Stimulated activated CD4-positive, alpha-beta T cell treated with anti-CD3 and anti-CD28 coated beads, Interleukin-1b, Interleukin-23, amount 100 ng/mL, for 1 hour (primary cell): ENCODE results near the gene TSPAN15.

ENCODE experiments used
- DNase-seq, 2 donors: peaks; one replicate each; pipeline ENCODE4 v3.0.0-alpha.2; 2020; ENCODE audit warnings: low read depth in 2 of 2

TSPAN15 gene

GRCh38 chr10:69417542-69417941, 33.7 kb upstream of the TSPAN15 start:
- no peak for DNase-seq

GRCh38 chr10:69418052-69418752, 33.1 kb upstream of the TSPAN15 start:
- no peak for DNase-seq

GRCh38 chr10:69419096-69419743, 32.0 kb upstream of the TSPAN15 start:
- DNase-seq = no peak

- DNase-seq = no peak
These were observed 31.5 kb upstream of the TSPAN15 start for GRCh38 chr10:69419744-69420126.

- DNase-seq = no peak
These were observed 29.5 kb upstream of the TSPAN15 start for GRCh38 chr10:69421611-69422308.

GRCh38 chr10:69422676-69423075, 28.6 kb upstream of the TSPAN15 start:
- no peak for DNase-seq

GRCh38 chr10:69425041-69425440, 26.2 kb upstream of the TSPAN15 start:
- DNase-seq = no peak

- DNase-seq = no peak
These were observed 25.6 kb upstream of the TSPAN15 start for GRCh38 chr10:69425511-69426298.

GRCh38 chr10:69426376-69426727, 24.9 kb upstream of the TSPAN15 start:
- no peak for DNase-seq

- no peak for DNase-seq
These were observed 23.1 kb upstream of the TSPAN15 start for GRCh38 chr10:69428165-69428564.

GRCh38 chr10:69434169-69434568, 17.1 kb upstream of the TSPAN15 start:
- DNase-seq = no peak

GRCh38 chr10:69434926-69435325, 16.3 kb upstream of the TSPAN15 start:
- DNase-seq = no peak

GRCh38 chr10:69435966-69436520, 15.2 kb upstream of the TSPAN15 start:
- no peak for DNase-seq

GRCh38 chr10:69437321-69438259, 13.7 kb upstream of the TSPAN15 start:
- no peak for DNase-seq

- DNase-seq = no peak
These were observed 12.5 kb upstream of the TSPAN15 start for GRCh38 chr10:69438536-69439349.

- no peak for DNase-seq
These were observed 11.9 kb upstream of the TSPAN15 start for GRCh38 chr10:69439350-69439739.

GRCh38 chr10:69439813-69440506, 11.3 kb upstream of the TSPAN15 start:
- DNase-seq = no peak

GRCh38 chr10:69443354-69443753, 7.9 kb upstream of the TSPAN15 start:
- DNase-seq = no peak

GRCh38 chr10:69445041-69445440, 6.2 kb upstream of the TSPAN15 start:
- no peak for DNase-seq
